Fibroblast of pulmonary artery (primary cell): ENCODE results near the gene KLC1.

Experiments
- DNase-seq: peaks from one replicate; pipeline ENCODE4 v3.0.0-alpha.2; 2010; ENCODE audit warnings: low read depth
- H3K4me3 ChIP-seq: replicated peaks from 2 replicates; pipeline ENCODE4 v1.5.1; 2011; ENCODE audit warnings: low read depth, mild to moderate bottlenecking, control low read depth, low read length, moderate library complexity
- TF ChIP-seq, protein P1 (sequence below): IDR thresholded peaks from 2 replicates; pipeline ENCODE4 v1.5.1; 2011; ENCODE audit warnings: mild to moderate bottlenecking, control low read depth, low read length, inconsistent platforms; ENCODE audit errors: missing control alignments

KLC1 gene

DNA sequence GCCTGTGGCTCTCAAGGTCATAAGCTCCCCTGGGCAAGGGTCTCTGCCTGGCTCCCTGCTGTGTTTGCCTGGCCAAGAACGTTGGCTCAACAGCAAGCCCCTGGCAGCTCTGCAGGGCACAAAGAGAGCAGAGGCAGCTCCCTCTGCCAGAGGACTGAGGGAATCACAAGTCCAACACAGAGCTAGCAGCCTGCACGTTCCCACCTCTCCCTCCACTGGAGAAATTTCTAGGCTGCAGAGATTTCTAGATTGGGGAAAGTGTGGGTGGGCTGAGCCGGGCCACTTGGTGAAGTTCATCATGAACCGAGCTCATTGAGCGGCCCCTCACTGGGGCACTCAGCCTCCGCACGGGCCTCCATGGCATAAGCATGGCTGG, 106.4 kb downstream of the KLC1 start:
- DNase-seq: no peak
- H3K4me3 ChIP-seq: no peak overlapping the region
- TF ChIP-seq, protein P1, sequence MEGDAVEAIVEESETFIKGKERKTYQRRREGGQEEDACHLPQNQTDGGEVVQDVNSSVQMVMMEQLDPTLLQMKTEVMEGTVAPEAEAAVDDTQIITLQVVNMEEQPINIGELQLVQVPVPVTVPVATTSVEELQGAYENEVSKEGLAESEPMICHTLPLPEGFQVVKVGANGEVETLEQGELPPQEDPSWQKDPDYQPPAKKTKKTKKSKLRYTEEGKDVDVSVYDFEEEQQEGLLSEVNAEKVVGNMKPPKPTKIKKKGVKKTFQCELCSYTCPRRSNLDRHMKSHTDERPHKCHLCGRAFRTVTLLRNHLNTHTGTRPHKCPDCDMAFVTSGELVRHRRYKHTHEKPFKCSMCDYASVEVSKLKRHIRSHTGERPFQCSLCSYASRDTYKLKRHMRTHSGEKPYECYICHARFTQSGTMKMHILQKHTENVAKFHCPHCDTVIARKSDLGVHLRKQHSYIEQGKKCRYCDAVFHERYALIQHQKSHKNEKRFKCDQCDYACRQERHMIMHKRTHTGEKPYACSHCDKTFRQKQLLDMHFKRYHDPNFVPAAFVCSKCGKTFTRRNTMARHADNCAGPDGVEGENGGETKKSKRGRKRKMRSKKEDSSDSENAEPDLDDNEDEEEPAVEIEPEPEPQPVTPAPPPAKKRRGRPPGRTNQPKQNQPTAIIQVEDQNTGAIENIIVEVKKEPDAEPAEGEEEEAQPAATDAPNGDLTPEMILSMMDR: no peak

DNA sequence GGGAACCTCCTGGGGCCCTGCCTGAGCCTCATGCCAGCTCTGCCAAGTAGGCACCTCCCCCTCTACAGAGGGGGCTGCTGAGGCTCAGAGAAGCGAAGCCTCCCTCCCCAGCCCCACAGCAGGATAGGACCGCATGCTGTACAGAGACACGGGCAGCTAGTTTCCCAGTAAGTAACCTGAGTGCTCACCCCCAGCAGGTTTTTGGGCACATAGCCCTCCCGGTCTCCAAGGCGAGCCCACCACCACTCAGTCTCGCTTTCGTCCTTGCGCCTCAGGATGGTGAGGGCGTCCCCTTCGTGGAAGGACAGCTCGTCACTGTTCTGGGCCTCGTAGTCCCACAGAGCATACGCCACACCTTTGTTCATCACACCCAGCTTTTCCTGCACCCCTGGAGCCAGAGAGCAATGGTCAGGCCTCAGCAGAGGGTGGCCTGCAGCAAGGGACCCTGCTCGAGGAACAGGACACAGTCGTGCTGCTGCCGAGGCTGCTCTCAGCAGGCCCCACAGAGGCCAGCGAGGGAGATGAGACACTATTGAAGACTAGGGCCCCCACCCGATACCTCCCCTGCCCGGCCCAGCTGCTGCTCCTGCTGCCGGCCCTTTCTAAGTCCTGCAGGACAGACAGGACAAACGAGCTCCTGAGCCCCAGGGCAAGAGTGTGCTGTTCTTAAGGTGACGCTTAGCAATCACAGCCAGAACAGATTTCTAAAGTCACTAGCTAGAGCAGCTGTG, 107.0 kb downstream of the KLC1 start:
- DNase-seq: no peak
- TF ChIP-seq, protein P1: no peak
- H3K4me3 ChIP-seq: no peak overlapping the region

- TF ChIP-seq, protein P1: no peak
Observed at GRCh38 chr14:103736546-103737431, 107.8 kb downstream of the KLC1 start.

GRCh38 chr14:103737432-103738045, 108.5 kb downstream of the KLC1 start:
- TF ChIP-seq, protein P1: no peak
- DNase-seq: no peak
- no peak overlapping the region for H3K4me3 ChIP-seq

More at GRCh38 chr14:103736546-103737431, 107.8 kb downstream of the KLC1 start:
- no peak for DNase-seq
- H3K4me3 ChIP-seq: no peak overlapping the region

DNA sequence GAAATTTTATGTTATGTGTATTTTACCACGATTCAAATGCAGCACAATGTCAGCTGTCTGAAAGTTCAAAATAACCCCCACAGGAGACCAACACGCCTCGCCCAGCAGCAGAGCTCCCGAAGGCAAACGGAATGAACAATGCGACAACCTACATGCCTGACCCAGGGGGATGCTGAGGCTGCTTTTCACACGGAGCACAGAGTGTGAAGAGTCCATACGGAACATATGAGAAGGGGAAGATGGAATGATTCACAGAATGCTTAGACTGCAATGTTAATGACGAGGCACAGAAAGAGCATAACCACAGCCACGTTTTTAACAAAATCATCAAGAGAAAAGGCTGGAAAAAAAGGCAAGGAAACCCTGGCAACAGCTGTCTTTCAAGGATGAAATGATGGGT, 109.2 kb downstream of the KLC1 start:
- no peak overlapping the region for H3K4me3 ChIP-seq
- TF ChIP-seq, protein P1: no peak
- DNase-seq: no peak

DNA sequence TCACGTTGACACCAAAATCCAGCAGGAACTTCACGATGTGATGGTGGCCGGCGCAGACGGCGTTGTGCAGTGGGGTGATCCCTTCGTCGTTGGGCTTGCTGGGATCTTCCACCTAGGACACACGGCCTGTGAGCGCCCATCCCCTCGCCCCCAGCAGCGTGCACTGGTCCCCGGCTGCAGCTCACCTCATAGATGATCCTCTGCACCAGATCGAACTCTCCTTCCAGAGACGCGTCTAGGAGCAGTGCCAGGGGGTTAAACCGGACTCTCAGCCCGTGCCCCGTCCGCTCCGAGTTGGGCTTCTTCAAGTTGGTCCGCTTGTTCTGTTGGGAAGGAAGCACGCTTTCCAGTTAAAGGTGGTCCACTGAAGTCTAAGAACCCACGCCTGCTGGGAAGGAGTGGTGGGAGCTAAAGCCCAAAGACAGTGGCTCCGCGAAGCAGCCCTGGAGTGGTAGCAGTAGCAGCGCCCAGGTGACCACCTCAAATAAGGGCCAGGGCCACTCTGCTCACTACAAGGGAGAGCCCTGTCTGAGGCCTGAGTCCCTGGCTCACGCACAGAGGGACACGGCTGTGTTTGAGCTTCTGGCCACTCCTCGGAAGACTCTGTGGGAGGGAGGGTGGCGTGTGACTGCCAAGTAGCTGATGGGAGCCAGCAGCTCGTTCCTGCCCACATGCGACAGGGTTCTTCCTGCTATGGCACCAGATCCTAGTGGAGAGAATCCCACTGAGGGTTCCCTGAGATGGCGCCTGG, 109.9 kb downstream of the KLC1 start:
- no peak for DNase-seq
- no peak overlapping the region for H3K4me3 ChIP-seq

More for the DNA sequence above, 109.9 kb downstream of the KLC1 start:
- TF ChIP-seq, protein P1: no peak
